ENCODE results near the gene KCNE2.

The KCNE2 gene, protein sequence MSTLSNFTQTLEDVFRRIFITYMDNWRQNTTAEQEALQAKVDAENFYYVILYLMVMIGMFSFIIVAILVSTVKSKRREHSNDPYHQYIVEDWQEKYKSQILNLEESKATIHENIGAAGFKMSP

GRCh38 chr21:34363733-34364132, at the start of gene KCNE2:
KCNE2 (plus strand) TSS chr21:34364006; CDS start chr21:34370479, 6,473 bp downstream.
- no peak for DNase-seq

DNA sequence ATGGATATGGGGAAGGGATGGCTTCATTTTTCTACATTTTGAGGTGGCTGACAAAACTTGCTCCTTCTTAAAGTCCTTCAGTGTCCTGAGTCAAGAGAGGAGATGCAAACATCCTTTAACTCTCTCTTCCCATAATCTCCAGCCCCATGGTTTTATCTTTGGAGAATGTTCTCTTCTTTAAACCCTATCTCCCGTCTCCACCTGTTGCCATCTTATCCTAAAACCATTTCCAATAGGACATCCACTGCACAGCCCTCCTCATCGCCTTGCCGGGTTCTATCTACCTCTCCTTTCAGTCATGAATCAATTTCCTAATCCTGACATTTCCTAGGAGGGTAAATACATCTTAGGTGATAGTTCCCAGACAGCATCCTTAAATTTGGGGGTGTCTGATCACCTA, 44.2 kb upstream of the KCNE2 start:
- DNase-seq, result no peak

- peak; percentile 52 for DNase-seq
Observed at GRCh38 chr21:34320011-34320410, 43.8 kb upstream of the KCNE2 start.

- DNase-seq, result no peak
Observed at GRCh38 chr21:34330055-34330454, 33.8 kb upstream of the KCNE2 start.

DNA sequence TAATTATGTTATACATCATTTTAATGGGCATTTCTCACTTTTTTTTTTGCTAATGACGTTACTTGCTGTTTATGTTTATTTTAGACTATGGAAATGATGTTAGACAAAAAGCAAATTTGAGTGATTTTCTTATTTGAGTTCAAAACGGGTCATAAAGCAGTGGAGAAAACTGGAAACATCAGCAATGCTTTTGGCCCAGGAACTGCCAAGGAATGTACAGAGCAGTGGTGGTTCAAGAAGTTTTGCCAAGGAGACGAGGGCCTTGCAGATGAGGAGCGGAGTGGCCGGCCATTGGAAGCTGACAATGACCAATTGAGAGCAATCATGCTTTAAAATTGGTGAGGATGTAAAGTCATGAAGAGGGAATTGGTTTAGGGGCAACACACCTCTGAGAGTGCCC, 32.1 kb upstream of the KCNE2 start:
- DNase-seq, result no peak

- no peak for DNase-seq
Observed at GRCh38 chr21:34332347-34332746, 31.5 kb upstream of the KCNE2 start.

DNA sequence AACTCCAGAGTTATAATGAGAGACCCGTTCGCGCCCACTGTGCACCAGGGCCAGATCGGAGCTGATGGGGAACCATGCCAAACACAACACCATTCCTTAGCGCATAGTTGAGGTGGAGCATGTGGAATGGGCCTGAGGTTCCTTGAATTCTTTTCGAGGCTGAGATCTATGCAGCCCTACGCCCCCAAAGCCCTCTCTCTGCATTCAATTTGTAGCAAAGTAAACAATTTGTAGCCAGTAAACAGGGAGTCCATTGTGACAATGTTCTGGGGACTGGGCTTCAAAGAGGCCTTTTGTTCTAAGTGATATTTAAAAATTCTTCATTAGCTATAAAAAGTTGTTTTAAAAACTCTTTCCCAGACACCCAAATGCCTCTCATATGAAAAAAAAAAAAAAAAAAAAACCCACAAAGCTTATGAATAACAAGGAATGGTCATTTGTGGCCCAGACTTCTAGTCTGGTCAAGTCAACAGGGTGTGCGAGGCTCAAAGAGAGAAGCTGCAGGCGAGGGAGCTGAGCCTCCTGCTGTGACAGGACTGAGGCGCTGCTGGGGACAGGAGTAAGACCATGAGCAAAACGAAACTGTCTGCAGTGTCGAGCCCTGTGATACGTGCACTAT, 30.6 kb upstream of the KCNE2 start:
- DNase-seq, result peak; percentile 37

DNA sequence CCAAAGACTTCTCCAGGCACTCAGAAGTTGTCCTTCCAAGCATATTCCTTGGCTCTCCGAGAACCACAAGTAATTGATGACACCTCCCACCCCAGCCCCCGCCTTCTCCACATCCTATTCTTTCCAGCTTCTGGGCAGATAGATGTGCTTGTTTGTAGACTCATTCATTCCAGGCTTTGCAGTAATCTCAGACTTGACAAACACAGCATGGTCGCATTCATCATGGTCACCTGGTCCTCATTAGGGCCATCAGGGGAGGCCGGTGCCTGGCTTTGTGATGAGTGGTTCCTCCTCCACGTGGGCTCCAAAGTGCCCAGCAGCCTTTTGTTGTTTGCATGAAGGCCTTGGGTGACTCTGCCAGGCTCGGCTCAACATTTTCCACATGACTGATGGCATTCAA, 28.5 kb upstream of the KCNE2 start:
- DNase-seq, result no peak

- no peak for DNase-seq
Observed at GRCh38 chr21:34336245-34336644, 27.6 kb upstream of the KCNE2 start.

DNA sequence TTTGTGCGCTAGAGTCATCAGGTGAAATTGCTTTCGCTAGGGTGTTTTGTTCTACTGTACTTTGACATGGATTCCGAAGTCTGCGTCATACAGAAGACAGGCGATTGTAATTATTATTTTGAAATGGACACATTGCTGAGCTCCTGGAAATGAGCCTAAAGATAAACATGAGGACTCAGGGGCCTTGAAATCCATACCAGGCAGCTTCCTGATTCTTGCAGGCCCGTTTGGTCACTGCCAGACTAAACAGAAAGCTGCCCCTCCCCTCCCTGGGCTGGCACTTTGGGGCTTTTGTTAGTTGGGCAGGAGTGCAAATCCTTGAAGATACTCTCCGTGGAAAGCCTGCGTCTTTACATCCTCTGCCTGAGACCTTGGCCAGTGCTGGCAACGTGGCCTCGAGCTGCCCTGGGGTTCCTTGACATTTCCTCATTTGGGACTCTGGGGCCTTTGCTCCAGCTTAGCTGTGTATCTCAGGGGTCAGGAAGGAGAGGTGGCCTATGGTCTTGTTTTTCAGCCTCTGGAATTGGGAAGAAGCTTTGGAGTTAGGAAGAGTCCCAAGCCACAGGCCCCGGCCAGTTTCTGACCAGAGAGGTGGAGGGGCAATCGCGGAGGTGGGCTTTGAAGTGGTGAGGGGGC, 26.9 kb upstream of the KCNE2 start:
- no peak for DNase-seq

DNA sequence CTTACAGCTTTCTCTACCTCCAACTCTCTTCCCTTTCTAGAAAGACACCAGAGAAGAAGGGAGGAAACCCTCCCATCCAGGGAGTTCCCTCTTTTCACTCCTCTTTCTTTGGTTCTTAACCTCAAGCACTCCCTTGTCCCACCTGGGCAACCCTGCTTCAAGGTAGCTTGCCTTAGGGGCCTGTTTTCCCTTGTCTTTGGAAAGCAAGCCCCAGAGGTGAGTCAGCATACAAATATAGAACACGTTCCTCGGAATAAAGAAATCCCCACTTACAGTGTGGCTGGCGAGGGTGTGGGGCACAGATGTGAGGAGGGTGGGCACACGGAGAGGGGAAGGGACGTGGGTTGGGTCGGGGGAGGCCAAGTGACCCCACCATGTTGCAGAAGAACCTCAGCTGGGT, 26.1 kb upstream of the KCNE2 start:
- no peak for DNase-seq

DNA sequence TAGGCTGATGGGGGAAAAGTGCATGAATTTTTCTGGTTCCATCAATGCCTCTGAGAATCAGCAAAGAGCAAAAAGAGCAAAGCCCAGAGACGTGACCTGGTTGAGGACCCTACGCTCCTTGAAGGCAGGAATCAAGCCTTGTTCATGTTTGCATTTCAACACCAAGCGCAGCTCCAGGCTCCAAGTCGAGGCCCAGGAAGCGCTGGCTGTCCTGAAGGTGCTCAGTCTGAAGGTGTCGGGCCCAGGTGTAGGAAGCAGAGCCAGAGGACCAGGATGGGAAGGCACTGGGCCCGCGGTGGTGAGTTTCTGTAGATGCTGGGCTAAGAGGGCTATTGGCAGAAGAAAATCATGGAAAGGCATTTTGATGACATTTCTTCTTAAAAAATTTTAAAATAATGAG, 25.6 kb upstream of the KCNE2 start:
- DNase-seq, result no peak

GRCh38 chr21:34340061-34340460, 23.7 kb upstream of the KCNE2 start:
- DNase-seq, result no peak

DNA sequence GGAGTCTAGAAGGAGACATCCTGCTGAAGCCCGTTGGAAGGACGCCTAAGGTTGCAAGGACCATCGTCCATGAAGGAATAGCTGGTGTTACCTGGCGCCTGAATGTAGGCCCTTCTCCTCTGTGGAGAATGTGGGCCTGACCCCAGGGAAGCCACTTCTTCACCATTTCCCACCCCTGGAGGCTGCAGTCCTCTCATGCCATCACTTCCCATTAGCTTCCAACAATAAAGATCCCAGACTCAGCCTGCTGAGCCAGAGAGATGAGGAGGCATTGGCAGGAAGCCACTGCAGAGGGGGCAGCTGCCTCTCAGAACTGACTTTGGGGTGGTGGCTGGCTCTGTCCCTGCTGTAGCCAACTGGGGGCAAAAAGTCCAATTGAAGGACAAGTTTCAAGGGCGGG, 21.3 kb upstream of the KCNE2 start:
- DNase-seq, result no peak

DNA sequence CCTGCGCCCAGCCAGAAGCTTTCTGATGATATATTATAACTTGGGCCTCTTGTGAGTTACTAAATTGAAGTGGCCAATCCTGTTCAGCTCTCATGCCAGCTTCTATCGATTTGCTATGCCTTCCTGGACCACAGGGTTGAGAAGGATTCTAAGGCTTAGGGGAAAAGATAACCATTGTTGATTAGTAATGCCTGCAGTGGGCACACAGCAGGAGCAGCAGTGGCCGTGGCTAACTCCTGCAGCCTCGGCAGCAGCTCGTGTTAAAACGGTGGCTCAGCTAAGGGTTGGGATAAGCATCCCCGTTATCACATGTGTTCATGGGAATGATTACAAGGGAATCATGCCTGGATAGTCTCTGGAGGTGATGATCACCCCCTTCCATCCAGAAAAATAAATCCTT, 20.5 kb upstream of the KCNE2 start:
- no peak for DNase-seq

DNA sequence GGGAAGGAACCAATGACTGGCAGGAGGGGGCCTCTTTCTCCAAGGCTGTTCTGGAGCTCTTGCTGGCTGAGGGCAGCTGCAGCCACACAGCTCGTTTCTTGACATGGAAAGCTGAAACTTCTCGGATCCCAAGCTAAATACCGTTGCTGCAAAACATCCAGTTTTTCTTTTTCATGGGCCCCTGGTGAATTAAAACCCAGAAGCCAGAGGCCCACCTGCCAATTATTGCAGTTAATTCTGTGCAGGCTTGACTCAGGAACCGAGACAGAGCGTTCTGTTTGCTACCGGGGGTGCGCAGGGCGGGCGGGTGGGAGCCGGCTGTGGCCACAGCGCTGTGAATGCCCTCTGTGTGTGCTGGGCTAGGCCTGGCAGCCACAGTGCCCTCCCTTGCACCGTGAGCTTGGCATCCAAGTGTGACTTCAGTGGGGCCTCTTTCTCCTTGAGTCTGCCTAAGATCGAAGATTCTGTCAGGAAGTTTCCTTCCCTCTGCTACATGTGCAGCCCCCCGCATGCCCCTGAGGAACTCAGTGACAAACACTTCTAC, 19.9 kb upstream of the KCNE2 start:
- no peak for DNase-seq

- DNase-seq, result no peak
Observed at GRCh38 chr21:34344584-34344983, 19.2 kb upstream of the KCNE2 start.

GRCh38 chr21:34345091-34345871, 18.5 kb upstream of the KCNE2 start:
- DNase-seq, result no peak

DNA sequence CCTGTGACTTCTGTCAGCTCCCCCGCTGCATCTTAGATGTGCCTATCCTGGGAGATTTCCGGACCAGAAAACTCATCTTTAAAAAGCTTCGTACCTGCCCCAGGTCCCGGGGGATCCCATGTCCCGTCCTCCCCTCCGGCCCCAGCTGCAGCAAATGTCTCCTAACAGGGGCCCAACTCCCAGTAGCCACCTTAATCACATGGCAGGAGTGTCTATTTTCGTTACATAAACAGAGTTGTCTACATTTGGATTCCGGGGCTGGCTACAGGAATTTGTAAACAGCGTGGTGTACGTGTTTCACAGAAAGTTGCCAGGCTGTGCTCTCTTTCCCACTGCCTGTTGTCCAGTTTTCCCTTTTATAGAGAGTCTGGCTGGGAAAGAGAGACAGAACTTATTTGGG, 17.9 kb upstream of the KCNE2 start:
- DNase-seq, result no peak

DNA sequence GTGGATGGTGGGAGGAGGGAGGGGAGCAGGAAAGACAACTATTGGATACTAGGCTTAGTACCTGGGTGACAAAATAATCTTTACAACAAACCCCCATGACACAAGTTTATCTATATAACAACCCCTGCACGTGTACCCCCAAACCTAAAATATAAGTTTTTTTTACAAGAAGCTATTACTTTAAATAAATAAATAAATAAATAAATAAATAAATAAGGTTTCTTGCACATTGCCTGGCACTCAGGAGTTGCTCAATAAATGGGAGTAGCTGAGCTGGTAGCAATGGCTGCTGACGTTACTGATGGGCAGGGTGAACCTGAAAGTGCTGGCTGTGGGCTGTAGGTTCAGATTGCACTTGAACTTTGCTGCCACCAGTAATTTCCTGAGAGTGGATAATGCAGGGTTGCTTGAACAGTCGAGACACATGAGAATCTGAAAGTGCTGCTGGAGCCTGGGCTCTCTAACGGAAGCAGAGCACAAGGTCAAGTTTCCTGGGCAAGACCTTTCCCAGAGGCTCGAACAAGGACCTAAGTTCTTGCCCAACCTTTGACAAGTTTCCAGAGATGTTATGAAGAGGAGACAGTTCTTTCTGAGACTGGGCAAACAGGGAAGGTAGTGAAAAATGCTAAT, 14.8 kb upstream of the KCNE2 start:
- DNase-seq, result no peak

- DNase-seq, result peak; percentile 22
Observed at GRCh38 chr21:34351786-34352241, 12.0 kb upstream of the KCNE2 start.

GRCh38 chr21:34352556-34352955, 11.2 kb upstream of the KCNE2 start:
- no peak for DNase-seq

DNA sequence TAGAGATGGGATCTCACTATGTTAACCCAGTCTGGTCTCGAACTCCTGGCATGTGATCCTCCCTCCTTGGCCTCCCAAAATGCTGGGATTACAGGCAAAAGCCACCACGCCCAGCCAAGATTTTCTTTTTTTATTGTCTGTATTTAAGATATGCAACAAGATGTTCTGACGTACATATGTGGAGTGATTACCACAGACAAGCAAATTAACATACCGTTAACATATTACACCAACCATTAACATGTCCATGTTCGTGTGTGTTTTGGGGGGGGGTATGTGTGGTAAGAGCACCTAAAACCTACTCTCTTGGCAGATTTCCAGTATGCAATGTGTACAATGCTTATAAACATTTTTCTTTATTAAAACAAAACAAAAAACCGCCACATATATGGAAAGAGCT, 10.6 kb upstream of the KCNE2 start:
- DNase-seq, result no peak

Measured in kidney glomerular epithelial cell (primary cell).